Heart left ventricle (tissue), 13 donors: ENCODE measurements around the gene TBX4.

ENCODE experiments used
- POLR2A ChIP-seq, 2 donors: fragments of 450-650 bp; IDR thresholded peaks; one replicate each; pipeline ENCODE4 v1.6.1; 2017; ENCODE audit warnings: antibody characterized with exemption in 2 of 2, mild to moderate bottlenecking in 2 of 2, moderate library complexity in 2 of 2
- TF ChIP-seq, protein P1 (sequence below), 12 donors: fragments of 200-600 bp; sonication (generic) in 4 of 12; IDR thresholded peaks; one replicate each; pipeline versions ENCODE4 v1.5.0 to v1.8.0; 2018 to 2022; ENCODE audit warnings: antibody characterized with exemption in 12 of 12, mild to moderate bottlenecking in 5 of 12
- donor health status: ischemic (EF 13 %, LVEDD 7.1; RV severe dilation, severe dysfunction).
- donor health status: DM: no; HTN: yes; CAD: no.
- donor health status: DM: no; HTN: no; CAD: no.
- donor health status: ischemic (EF 25% LVEDD 6.9; RV normal size, moderate dysfunction).
- donor health status: ischemic (EF 25% LVEDD 5.7; RV mildly dilated, moderate dysfunction).
- donor health status: ischemic (EF 35%, LVEDD 5.7; RV mildly dilated, moderate dysfunction).
- donor health status: nonischemic (EF 11% LVEDD 7.7; RV severe dilation, severe dysfunction).
- donor health status: DM: yes; HTN: yes; CAD: no.
- donor health status: PGD.
- donor health status: ischemic (EF 29% LVEDD 5.4; RV normal size, mild dysfunction).
- donor health status: nonischemic (EF 23%, LVEDD 6.1; RV moderate dilation, normal function).

DNA sequence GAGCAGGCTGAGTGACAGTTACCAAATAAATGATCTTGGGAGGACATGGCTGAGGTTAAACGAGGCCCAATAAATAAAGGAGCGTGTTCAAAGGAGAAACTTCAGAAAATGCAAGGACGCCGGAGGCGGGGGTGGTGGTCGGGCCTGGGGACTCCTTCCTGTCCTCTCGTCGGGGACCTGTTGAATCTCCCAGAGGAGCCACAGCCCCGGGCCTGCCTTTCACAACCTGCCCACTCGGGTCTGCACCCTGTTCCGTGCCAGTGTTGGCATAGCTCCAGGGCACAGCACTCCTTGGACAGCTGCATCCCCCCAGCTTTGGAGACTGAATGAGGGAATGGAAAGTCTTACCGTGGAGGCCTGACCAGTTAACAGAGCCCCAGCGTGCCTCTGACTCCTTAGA, 8.1 kb upstream of the TBX4 start:
- TF ChIP-seq, protein P1, sequence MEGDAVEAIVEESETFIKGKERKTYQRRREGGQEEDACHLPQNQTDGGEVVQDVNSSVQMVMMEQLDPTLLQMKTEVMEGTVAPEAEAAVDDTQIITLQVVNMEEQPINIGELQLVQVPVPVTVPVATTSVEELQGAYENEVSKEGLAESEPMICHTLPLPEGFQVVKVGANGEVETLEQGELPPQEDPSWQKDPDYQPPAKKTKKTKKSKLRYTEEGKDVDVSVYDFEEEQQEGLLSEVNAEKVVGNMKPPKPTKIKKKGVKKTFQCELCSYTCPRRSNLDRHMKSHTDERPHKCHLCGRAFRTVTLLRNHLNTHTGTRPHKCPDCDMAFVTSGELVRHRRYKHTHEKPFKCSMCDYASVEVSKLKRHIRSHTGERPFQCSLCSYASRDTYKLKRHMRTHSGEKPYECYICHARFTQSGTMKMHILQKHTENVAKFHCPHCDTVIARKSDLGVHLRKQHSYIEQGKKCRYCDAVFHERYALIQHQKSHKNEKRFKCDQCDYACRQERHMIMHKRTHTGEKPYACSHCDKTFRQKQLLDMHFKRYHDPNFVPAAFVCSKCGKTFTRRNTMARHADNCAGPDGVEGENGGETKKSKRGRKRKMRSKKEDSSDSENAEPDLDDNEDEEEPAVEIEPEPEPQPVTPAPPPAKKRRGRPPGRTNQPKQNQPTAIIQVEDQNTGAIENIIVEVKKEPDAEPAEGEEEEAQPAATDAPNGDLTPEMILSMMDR (IDR thresholded peaks at IDR 0.05) = no peak
- TF ChIP-seq POLR2A (IDR thresholded peaks at IDR 0.05) = no peak
